ENCODE data around the gene CHST15. TPM values are rescaled to one million over a fixed set of nuclear protein-coding genes. Genes with fewer than 3 reads are reported as not detected.

The CHST15 gene
- total RNA-seq, 1 donor from 2014 or later, result 36.5 TPM

DNA sequence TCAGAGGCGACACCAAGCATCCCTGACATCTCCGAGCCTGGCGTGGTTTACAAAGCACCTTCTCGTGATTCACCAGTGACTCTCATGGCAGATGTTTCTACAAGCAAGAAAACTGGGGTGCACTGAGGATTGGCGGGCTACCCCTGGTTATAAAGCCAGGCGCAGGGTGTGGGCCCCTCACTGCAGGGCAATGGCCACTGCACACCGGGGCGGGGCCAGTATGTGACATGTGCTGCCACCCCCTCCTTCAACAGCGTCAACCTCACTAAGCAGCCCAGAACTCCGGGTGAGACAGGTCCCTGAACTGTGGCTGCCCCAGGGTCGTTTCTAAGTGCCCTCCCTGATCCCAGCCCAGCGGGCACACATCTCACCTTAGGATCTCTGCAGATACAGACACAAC, 63.8 kb downstream of the CHST15 start:
- H3K27me3 ChIP-seq (ENCODE audit: low read depth), result no peaks in the 10 kb centered on the region
- ATAC-seq (no peak), DNase-seq (no peak)
- peaks cover 17% of the 10 kb centered on the region for H3K36me3 ChIP-seq
- no peaks in the 10 kb centered on the region for H3K9me3 ChIP-seq
- H3K27ac ChIP-seq, result no peak overlapping the region
- H3K4me1 ChIP-seq, result peaks cover 33% of the 10 kb centered on the region
- TF ChIP-seq, protein P1, sequence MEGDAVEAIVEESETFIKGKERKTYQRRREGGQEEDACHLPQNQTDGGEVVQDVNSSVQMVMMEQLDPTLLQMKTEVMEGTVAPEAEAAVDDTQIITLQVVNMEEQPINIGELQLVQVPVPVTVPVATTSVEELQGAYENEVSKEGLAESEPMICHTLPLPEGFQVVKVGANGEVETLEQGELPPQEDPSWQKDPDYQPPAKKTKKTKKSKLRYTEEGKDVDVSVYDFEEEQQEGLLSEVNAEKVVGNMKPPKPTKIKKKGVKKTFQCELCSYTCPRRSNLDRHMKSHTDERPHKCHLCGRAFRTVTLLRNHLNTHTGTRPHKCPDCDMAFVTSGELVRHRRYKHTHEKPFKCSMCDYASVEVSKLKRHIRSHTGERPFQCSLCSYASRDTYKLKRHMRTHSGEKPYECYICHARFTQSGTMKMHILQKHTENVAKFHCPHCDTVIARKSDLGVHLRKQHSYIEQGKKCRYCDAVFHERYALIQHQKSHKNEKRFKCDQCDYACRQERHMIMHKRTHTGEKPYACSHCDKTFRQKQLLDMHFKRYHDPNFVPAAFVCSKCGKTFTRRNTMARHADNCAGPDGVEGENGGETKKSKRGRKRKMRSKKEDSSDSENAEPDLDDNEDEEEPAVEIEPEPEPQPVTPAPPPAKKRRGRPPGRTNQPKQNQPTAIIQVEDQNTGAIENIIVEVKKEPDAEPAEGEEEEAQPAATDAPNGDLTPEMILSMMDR (IDR thresholded peaks at IDR 0.05), result no peak
- intact Hi-C loops (cut with DNase I), result no loop called here
- no peak overlapping the region for H3K4me3 ChIP-seq

DNA sequence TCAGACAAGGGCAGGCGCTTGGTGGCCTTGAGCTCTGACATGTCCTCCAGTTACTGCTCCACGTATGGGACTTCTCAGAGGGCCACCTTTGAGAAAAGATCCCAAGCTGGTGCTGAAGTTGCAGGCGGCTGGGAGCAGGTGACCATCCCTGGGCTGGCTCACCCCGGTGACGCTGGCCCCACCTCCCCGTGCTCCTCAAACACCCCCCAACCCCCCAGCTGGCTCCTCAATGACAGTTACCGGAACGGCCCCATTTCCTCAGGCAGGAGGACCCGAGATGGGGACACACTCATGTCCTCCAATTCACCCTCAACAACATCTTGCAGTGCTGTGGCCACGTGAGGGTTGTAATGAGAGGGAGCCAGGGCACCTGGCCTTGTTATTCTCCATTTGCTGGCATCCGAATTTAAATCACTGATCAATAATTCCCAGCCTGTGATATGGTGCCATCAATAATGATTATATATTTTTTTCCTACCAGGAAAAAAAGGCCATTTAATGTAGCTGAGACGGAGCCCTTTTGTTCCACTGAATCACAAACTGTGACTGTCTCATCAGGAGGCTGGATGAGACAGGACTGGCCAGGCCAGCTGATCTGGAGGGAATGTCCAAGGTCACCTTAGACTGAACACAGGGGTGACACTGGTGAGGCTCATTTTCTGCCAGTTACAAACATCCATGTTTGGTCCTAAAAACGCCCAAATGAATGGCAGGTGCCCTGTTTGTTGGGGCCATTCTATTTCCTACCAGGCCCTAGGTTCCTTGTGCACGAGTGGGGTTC, 64.5 kb downstream of the CHST15 start:
- intact Hi-C loops (cut with DNase I), result no loop called here

GRCh38 chr10:124027651-124028050, 65.7 kb downstream of the CHST15 start:
- Histone ChIP-seq H3K27me3 (ENCODE audit: low read depth) (no peaks in the 10 kb centered on the region), H3K36me3 (peaks cover 13% of the 10 kb centered on the region), H3K9me3 (no peaks in the 10 kb centered on the region), H3K4me3 (no peak overlapping the region), H3K27ac (no peak overlapping the region), H3K4me1 (peaks cover 20% of the 10 kb centered on the region)
- ATAC-seq (no peak), DNase-seq (no peak)
- intact Hi-C loops (cut with DNase I), result no loop called here
- TF ChIP-seq, protein P1 (IDR thresholded peaks at IDR 0.05), result no peak

More for the DNA sequence above, 64.5 kb downstream of the CHST15 start:
- DNase-seq (no peak), ATAC-seq (no peak)
- Histone ChIP-seq H3K9me3 (no peaks in the 10 kb centered on the region), H3K27me3 (ENCODE audit: low read depth) (no peaks in the 10 kb centered on the region), H3K4me1 (peaks cover 28% of the 10 kb centered on the region), H3K27ac (no peak overlapping the region), H3K36me3 (peaks cover 17% of the 10 kb centered on the region), H3K4me3 (no peak overlapping the region)
- TF ChIP-seq, protein P1 (IDR thresholded peaks at IDR 0.05), result no peak

DNA sequence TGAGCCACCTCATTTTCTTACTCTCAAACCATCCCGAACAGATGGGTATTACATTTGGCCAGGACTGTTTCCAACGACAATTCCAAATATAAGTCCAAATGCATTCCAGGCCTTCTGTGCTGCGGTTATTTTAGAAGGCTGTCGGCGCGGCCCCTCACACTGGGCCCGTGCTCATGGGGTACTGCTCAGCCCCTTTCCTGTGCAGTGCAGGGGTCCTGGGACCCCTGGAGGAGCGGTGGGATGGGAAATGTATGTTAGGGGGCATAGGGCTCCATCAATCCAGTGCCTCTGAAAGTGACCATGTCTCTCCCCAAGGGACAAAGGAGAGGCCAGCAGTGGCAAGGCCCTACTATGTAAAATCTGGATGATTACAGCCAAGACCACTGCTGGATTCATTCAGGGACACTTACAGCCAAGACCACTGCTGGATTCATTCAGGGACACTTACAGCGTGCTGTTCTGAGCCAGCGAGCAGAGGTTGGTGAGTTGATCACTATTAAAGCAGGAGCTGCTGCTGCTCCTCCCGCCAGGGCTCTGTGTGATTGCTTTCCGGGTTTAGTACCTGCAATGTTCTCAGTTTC, 66.3 kb downstream of the CHST15 start:
- ATAC-seq, result peak; percentile 53 to 59
- no peak for DNase-seq
- H3K4me1 ChIP-seq, result peaks cover 20% of the 10 kb centered on the region
- no peaks in the 10 kb centered on the region for H3K27me3 ChIP-seq (ENCODE audit: low read depth)
- TF ChIP-seq, protein P1 (IDR thresholded peaks at IDR 0.05), result no peak
- no peak overlapping the region for H3K4me3 ChIP-seq
- H3K9me3 ChIP-seq, result no peaks in the 10 kb centered on the region
- H3K27ac ChIP-seq, result no peak overlapping the region
- intact Hi-C loops (cut with DNase I), result no loop called here
- H3K36me3 ChIP-seq, result peaks cover 10% of the 10 kb centered on the region

GRCh38 chr10:124026589-124026939, 66.8 kb downstream of the CHST15 start:
- ATAC-seq, result peak in 1 of 2 donors; percentile 9
- TF ChIP-seq, protein P1 (IDR thresholded peaks at IDR 0.05), result no peak
- Histone ChIP-seq H3K27ac (no peak overlapping the region), H3K36me3 (peaks cover 10% of the 10 kb centered on the region), H3K27me3 (ENCODE audit: low read depth) (no peaks in the 10 kb centered on the region), H3K4me1 (peaks cover 20% of the 10 kb centered on the region), H3K4me3 (no peak overlapping the region), H3K9me3 (no peaks in the 10 kb centered on the region)
- intact Hi-C loops (cut with DNase I), result no loop called here
- no peak for DNase-seq
